BE2C (cell line): ENCODE measurements around the gene SEC14L1.

ENCODE experiments used
- DNase-seq: peaks from one replicate; pipeline ENCODE4 v3.0.0-alpha.2; 2020
- H3K27me3 ChIP-seq: fragments of 250-450 bp; sonication (Bioruptor Pico); 2 replicates; pipeline ENCODE4 v1.5.1; 2020; ENCODE audit warnings: mild to moderate bottlenecking
- H3K36me3 ChIP-seq: fragments of 250-450 bp; sonication (Bioruptor Pico); 2 replicates; pipeline ENCODE4 v1.5.1; 2020; ENCODE audit warnings: mild to moderate bottlenecking
- H3K4me1 ChIP-seq: fragments of 250-450 bp; sonication (Bioruptor Pico); 2 replicates; pipeline ENCODE4 v1.5.1; 2020
- H3K4me3 ChIP-seq: 2 replicates; pipeline ENCODE4 v1.5.1; 2011; ENCODE audit warnings: low read depth, low read length
- H3K9me3 ChIP-seq: fragments of 250-450 bp; sonication (Bioruptor Pico); 2 replicates; pipeline ENCODE4 v1.5.1; 2020
- CTCF ChIP-seq: IDR thresholded peaks from 2 replicates; pipeline ENCODE4 v1.5.1; 2012; ENCODE audit warnings: mild to moderate bottlenecking, low read depth, low read length

The SEC14L1 gene

GRCh38 chr17:77205396-77206125 is 64.8 kb downstream of the SEC14L1 start:
- Histone ChIP-seq H3K4me1 (peaks cover 12% of the 10 kb centered on the region), H3K27me3 (no peaks in the 10 kb centered on the region), H3K36me3 (peaks cover 58% of the 10 kb centered on the region), H3K9me3 (no peaks in the 10 kb centered on the region), H3K4me3 (no peak overlapping the region)
- DNase-seq = no peak
- TF ChIP-seq CTCF = no peak

DNA sequence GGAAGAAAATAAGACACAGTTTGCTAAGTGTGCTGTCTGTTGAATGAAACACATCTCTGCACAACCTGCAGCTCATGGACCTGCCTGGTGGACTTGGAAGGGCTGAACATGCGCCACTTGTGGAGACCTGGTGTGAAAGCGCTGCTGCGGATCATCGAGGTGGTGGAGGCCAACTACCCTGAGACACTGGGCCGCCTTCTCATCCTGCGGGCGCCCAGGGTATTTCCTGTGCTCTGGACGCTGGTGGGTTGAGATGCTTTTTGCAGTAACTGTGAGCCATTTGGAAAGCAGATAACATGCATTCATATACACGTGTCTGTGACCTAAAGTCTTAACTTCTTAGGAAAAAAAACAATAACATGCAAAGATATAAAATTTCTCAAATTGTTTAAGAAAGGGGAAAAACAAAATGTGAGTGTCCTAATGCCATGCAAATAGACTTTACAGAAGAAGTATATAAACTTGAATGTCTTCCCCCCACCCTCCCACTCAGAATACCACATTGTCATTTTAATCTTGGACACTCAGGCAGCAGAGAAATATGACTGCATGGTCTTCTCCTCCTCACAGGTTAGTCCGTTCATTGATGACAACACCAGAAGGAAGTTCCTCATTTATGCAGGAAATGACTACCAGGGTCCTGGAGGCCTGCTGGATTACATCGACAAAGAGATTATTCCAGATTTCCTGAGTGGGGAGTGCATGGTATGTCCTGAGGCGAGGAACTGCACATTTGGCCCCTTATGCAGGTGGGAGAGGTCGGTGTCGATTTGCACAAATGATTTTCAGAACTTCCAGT is 65.6 kb downstream of the SEC14L1 start:
- H3K27me3 ChIP-seq = no peaks in the 10 kb centered on the region
- no peak for DNase-seq
- peaks cover 12% of the 10 kb centered on the region for H3K4me1 ChIP-seq
- peaks cover 56% of the 10 kb centered on the region for H3K36me3 ChIP-seq
- no peak for TF ChIP-seq CTCF
- no peaks in the 10 kb centered on the region for H3K9me3 ChIP-seq
- no peak overlapping the region for H3K4me3 ChIP-seq

DNA sequence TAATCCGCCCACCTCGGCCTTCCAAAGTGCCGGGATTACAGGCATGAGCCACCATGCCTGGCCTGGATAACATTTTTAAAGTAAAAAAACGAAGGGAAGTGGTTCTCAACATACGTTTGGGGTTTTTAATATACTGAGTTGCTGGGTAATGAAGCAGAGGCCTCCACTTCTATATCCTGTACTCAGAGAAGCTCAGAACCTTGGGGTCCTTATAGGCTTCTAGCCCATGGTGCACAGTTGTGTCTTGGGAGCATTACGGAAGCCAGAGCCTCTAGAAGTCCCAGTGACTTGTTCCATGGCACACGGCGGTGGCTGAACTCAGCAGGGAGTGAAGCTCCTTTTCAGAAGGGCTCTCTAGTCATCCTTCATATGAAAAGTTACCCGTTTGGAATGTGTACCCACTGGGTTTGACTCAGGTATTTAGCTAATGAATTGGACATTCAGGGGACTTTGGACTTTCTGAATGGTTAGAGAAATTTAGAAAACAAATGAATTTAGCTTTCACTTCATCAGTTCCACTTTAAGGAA is 67.0 kb downstream of the SEC14L1 start:
- Histone ChIP-seq H3K36me3 (peaks cover 63% of the 10 kb centered on the region), H3K4me3 (no peak overlapping the region), H3K4me1 (peaks cover 12% of the 10 kb centered on the region), H3K27me3 (no peaks in the 10 kb centered on the region), H3K9me3 (no peaks in the 10 kb centered on the region)
- no peak for TF ChIP-seq CTCF
- no peak for DNase-seq

GRCh38 chr17:77208217-77208808 is 67.5 kb downstream of the SEC14L1 start:
- Histone ChIP-seq H3K36me3 (peaks cover 65% of the 10 kb centered on the region), H3K27me3 (no peaks in the 10 kb centered on the region), H3K4me1 (peaks cover 12% of the 10 kb centered on the region), H3K9me3 (no peaks in the 10 kb centered on the region), H3K4me3 (no peak overlapping the region)
- DNase-seq = no peak
- peak; percentile 21; the same call in 1 of the 2 replicates for TF ChIP-seq CTCF

GRCh38 chr17:77208856-77209255 is 68.1 kb downstream of the SEC14L1 start:
- Histone ChIP-seq H3K9me3 (no peaks in the 10 kb centered on the region), H3K27me3 (no peaks in the 10 kb centered on the region), H3K4me3 (no peak overlapping the region), H3K36me3 (peaks cover 65% of the 10 kb centered on the region), H3K4me1 (peaks cover 12% of the 10 kb centered on the region)
- no peak for DNase-seq
- TF ChIP-seq CTCF = no peak
